Pulmonary artery endothelial cell (primary cell): ENCODE measurements around the gene TRABD2B. TPM values are rescaled to one million over a fixed set of nuclear protein-coding genes. Genes with fewer than 3 reads are reported as not detected.

Source experiments
- DNase-seq: peaks from one replicate; pipeline ENCODE4 v3.0.0-alpha.2; 2011; ENCODE audit warnings: low read depth, low spot score
- total RNA-seq: library from RNA; depleted of rRNA; stranded (reverse); fragments of >200 nt; gene quantifications from 2 replicates; pipeline ENCODE4 v1.2.3, GENCODE V29; 2014

The TRABD2B gene
- total RNA-seq, 1 donor from 2014 or later: not detected

GRCh38 chr1:47759251-47759935 lies 237.8 kb downstream of the TRABD2B start:
- DNase-seq: no peak

GRCh38 chr1:47758341-47759250 lies 238.6 kb downstream of the TRABD2B start:
- DNase-seq: no peak

- DNase-seq: no peak
Measured at GRCh38 chr1:47757226-47757975, 239.8 kb downstream of the TRABD2B start.

GRCh38 chr1:47756411-47756810 lies 240.8 kb downstream of the TRABD2B start:
- no peak for DNase-seq

- DNase-seq: no peak
Measured at GRCh38 chr1:47756006-47756405, 241.2 kb downstream of the TRABD2B start.

- DNase-seq: no peak
Measured at GRCh38 chr1:47755101-47755990, 241.8 kb downstream of the TRABD2B start.

GRCh38 chr1:47754221-47754620 lies 243.0 kb downstream of the TRABD2B start:
- DNase-seq: no peak

- DNase-seq: no peak
Measured at GRCh38 chr1:47753808-47754207, 243.4 kb downstream of the TRABD2B start.

GRCh38 chr1:47752559-47752958 lies 244.6 kb downstream of the TRABD2B start:
- no peak for DNase-seq

GRCh38 chr1:47751996-47752451 lies 245.2 kb downstream of the TRABD2B start:
- no peak for DNase-seq

GRCh38 chr1:47751193-47751592 lies 246.0 kb downstream of the TRABD2B start:
- DNase-seq: no peak

GRCh38 chr1:47745715-47746609 lies 251.2 kb downstream of the TRABD2B start:
- no peak for DNase-seq

- DNase-seq: no peak
Measured at GRCh38 chr1:47742890-47743760, 254.1 kb downstream of the TRABD2B start.

GRCh38 chr1:47738560-47739182 lies 258.5 kb downstream of the TRABD2B start:
- no peak for DNase-seq

GRCh38 chr1:47732489-47732888 lies 264.7 kb downstream of the TRABD2B start:
- DNase-seq: no peak

GRCh38 chr1:47731730-47732129 lies 265.5 kb downstream of the TRABD2B start:
- DNase-seq: no peak

- DNase-seq: no peak
Measured at GRCh38 chr1:47729685-47730084, 267.5 kb downstream of the TRABD2B start.

GRCh38 chr1:47727697-47728085 lies 269.5 kb downstream of the TRABD2B start:
- no peak for DNase-seq
